ENCODE data around the gene BAIAP2L1.

BAIAP2L1 gene

DNA sequence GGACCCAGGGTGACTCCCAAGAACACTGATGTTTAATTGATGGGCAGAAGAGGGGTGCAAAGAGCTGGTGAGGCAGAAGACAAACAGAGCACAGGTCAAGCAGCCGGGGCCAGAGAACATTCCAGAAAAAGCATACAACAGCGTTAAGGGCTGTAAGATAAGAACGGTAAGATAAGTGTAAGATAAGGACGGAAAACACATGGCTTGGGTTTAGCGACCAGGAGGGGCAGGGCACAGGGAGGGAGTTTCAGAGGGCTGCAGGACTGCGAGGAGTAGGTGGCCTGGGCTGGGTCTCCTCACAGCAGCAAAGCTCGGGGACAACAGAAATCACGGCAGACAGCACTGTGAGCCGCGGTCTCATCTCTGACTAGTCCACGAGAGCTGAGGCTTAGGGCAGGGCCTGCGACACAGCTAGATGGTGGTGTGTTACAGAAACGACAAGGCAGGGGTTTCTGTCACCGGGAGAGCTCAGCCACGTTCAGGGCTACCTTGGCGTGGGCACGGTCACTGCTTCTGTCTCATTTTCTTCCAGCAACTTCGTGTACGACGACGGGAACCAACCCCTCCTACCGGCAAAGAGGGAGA is 94.8 kb downstream of the BAIAP2L1 start:
- no peak overlapping the region for H3K4me3 ChIP-seq (ENCODE audit: low read depth, low read length)
- TF ChIP-seq, protein P1, sequence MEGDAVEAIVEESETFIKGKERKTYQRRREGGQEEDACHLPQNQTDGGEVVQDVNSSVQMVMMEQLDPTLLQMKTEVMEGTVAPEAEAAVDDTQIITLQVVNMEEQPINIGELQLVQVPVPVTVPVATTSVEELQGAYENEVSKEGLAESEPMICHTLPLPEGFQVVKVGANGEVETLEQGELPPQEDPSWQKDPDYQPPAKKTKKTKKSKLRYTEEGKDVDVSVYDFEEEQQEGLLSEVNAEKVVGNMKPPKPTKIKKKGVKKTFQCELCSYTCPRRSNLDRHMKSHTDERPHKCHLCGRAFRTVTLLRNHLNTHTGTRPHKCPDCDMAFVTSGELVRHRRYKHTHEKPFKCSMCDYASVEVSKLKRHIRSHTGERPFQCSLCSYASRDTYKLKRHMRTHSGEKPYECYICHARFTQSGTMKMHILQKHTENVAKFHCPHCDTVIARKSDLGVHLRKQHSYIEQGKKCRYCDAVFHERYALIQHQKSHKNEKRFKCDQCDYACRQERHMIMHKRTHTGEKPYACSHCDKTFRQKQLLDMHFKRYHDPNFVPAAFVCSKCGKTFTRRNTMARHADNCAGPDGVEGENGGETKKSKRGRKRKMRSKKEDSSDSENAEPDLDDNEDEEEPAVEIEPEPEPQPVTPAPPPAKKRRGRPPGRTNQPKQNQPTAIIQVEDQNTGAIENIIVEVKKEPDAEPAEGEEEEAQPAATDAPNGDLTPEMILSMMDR (IDR thresholded peaks at IDR 0.05; ENCODE audit: borderline replicate concordance, insufficient read depth, low read depth, low read length), result no peak

DNA sequence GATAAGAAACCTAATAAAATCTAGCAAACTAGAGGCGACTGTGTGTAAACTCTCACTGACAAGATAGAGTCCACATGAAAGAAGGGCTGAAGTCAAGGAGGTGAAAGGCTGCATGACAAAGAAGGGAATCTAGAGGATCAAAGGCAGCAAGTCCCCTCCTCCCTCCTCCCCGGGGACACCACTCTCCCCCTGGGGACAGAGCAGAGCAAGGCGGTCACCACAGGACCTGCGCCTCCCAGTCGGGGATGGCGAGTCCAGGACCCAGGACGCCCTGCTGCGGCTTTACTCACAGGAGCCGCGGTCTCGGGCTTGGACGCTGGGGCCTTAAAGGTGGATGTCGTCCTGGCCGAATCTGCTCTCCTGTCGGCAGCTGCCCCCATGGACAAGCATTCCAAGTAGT is 97.0 kb downstream of the BAIAP2L1 start:
- TF ChIP-seq, protein P1 (IDR thresholded peaks at IDR 0.05; ENCODE audit: borderline replicate concordance, insufficient read depth, low read depth, low read length), result no peak
- H3K4me3 ChIP-seq (ENCODE audit: low read depth, low read length), result no peak overlapping the region

DNA sequence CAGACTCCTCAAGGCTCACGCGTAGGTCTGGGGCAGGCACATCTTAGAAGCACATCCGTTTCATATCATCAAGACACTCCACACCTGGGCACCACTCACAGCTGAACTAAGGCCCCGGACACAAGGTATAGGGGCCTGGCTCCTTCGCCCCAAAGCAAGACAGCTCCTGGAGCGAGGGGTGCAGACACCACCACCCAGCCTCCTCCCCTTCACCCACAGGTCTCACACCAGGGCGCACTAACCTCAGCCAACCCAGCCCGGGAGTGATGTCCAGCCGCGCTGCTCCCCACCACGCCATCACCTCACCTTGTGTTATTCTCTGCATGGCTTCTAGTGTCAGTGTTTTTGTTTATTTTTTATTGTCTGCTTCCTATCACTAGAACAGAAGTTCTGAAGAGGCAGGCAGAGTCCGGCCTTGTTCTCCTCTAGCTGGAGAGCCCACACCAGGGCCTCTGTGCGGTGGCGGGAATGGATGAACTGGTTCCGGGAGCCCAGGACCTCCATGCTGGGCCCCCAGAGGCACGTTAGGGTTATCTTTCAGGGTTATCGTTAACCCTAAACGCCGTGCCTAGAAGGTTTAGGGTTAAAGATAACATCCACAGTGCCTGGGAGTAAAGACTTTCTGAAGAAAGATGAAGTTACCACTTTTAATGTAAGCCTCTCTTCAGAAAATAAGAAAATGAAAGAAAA is 97.6 kb downstream of the BAIAP2L1 start:
- TF ChIP-seq, protein P1 (IDR thresholded peaks at IDR 0.05; ENCODE audit: borderline replicate concordance, insufficient read depth, low read depth, low read length), result no peak
- H3K4me3 ChIP-seq (ENCODE audit: low read depth, low read length), result no peak overlapping the region

DNA sequence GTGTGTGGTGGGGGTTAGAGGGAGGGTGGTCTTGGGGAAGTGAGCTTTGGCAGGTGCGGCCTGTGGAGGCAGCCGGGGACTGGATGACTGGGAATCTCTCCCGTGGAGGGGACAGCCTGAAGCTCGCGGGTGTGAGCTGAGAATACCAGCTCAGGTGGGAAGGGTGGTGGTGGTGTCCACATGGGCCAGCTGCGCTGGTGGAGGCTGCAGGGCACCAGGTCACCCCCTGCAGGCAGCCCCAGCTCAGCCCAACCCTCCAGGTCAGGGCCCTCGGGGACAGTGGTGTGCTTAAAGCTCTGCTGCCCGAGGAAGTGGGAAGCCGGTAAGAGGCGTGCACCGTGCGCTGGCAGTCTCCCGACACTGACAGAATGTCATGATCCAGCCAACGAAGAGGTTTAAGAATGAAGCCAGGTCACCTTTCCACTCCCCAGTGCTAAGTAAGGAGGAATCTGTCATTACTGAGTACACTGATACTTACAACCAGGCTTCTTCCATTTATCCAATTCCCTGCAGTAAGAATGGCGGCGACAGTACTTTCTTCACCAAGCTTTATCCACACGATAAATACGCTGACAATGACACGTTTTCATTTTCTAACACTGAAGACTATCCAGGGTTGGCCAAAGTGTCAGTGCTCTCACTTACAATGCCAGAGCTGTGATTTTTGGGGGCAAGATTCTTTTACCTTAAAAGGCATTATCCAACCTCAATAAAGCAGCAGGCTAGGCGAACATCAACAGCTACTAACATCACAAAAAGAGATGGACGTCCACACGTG is 99.0 kb downstream of the BAIAP2L1 start:
- TF ChIP-seq, protein P1 (IDR thresholded peaks at IDR 0.05; ENCODE audit: borderline replicate concordance, insufficient read depth, low read depth, low read length), result no peak
- H3K4me3 ChIP-seq (ENCODE audit: low read depth, low read length), result no peak overlapping the region

DNA sequence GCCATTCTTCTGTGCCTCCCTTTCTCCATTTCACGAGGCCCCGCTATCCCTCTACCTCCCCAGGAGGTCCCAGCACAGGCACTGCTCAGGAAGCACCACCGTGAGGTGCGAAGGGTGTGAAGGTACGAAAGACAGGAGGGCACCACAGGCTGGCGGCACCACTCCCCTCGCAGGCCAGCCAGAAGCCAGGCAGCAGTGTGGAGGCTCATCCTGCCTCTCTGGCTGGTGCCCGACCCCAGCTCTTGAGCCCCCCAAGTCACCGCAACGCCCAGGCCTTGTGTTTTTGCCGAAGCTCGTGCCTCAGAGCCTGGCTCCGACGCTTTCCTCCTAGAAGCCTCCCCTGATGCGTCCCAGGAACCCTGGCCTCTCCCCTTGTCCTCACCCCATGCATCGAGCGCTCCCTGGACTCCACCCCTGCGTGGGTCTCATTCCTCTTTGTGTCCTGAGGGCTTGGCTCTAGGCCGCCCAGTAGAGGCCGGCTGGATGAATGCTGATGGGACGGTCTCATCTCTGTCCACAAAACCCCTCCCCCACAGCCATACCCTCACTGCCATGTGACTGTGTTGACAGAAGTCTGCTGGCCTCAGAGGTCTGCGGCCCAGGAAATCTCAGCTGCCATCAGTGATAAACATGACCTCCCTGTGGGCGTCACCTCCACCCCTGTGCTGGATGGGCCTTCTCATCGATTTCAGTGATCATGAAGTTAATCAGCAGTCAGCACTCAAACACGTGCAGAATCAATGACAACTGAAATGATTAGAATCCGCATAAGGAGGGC is 100.1 kb downstream of the BAIAP2L1 start:
- TF ChIP-seq, protein P1 (IDR thresholded peaks at IDR 0.05; ENCODE audit: borderline replicate concordance, insufficient read depth, low read depth, low read length), result no peak
- H3K4me3 ChIP-seq (ENCODE audit: low read depth, low read length), result no peak overlapping the region

DNA sequence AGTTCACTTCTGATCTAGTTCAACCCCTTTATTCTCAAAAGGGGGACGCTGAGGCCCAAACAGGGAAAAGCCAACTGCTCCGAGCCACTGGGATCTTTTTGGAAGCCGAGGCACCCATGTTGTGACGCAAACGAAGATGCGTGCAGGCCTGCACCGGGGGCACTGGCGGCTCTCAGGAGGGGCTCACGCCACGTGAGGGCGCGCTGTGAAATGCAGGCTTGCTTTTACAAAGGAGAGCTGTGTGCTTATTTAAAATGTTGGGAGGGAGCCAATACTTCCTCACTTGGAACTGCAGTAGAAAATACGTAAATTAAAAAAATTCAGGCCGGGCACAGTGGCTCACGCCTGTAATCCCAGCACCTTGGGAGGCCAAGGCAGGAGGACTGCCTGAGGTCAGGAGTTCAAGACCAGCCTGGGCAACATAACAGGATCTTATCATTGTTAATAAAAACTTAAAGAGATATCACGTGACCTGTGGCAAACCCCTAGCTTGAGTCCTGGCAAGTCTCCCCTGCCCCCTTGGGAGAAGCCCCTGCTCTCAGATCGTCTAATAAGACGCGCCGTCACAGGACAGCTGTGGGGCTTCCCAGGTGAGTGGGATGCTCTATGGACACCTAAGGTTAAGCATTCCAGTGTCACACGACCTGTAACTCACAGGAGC is 103.1 kb downstream of the BAIAP2L1 start:
- no peak overlapping the region for H3K4me3 ChIP-seq (ENCODE audit: low read depth, low read length)
- TF ChIP-seq, protein P1 (IDR thresholded peaks at IDR 0.05; ENCODE audit: borderline replicate concordance, insufficient read depth, low read depth, low read length), result no peak

Measured in GM12875 (cell line).